HCEC 1CT (cell line): Measurements from ENCODE around the gene PTGDS.
"Not testable (repeated sequence)": the region's sequence is repeated elsewhere in the genome, so short reads cannot be mapped to it uniquely, and the experiment has no call there.

Experiments used
- DNase-seq: peaks from one replicate; pipeline ENCODE4 v3.0.0-alpha.2; 2017

PTGDS gene

GRCh38 chr9:136992819-136993369, 15.6 kb downstream of the PTGDS start:
- no peak for DNase-seq

DNA sequence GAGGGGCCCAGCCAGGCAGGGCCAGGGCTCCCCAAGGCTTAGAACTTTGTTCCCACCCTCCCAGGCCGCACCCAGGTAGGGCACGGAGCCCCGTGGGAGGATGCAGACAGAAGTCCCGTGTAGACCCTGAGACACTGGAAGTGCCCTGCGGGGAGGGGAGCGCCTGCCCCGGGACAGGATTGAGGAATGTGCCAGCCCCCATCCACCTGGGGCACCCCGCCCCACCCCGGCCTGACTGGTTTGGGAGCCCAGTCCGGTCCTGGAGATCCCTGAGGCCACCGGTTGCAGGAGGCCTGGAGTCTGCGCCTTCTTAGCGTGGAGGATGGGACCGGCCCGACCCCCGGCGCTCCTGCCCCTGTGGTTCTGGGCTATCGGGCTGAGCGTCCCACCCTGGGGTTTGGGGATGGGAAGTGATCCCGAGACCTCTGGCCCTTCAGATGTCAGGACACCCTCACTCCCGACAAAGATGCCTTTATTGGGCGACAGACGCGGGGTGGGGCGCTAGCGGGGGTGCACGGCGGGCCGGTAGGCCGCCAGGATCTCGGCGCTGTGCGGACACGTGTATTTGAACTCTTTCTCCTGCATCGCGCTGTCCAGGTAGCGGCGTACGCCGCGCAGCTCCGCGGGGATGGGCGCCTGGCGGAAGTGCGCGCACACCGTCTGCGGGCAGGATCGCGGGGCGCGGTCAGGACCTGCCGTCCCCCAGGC, 17.0 kb downstream of the PTGDS start:
- DNase-seq, result no peak

- DNase-seq, result no peak
These were observed 17.6 kb downstream of the PTGDS start for GRCh38 chr9:136994888-136995230.

- no peak for DNase-seq
These were observed 18.1 kb downstream of the PTGDS start for GRCh38 chr9:136995362-136995761.

DNA sequence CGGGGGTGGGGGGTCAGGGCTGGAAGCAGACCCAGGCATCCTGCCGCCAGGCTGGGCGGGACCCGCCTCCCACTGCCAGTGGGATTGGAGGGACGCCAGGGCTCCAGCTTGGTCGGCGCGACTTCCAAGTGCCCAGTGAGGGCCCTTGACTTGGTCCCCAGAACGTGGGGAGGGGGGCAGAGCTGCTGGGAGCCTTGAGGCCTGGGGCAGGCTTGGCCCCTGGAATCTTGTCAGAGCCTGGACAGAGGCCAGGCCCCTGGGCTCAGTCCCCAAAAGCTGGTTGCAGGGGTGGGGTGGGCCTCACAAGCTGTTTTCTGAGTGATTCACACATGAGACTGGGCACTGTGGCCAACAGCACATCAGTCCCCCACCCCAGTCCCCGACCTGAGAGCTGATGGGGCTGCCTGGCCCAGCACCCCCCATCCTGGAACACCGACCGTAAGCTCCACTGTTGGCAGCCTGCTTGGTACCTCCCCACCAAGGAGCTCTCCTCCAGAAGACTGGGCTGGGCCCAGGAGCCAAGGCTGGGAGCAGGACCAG, 18.5 kb downstream of the PTGDS start:
- no peak for DNase-seq

DNA sequence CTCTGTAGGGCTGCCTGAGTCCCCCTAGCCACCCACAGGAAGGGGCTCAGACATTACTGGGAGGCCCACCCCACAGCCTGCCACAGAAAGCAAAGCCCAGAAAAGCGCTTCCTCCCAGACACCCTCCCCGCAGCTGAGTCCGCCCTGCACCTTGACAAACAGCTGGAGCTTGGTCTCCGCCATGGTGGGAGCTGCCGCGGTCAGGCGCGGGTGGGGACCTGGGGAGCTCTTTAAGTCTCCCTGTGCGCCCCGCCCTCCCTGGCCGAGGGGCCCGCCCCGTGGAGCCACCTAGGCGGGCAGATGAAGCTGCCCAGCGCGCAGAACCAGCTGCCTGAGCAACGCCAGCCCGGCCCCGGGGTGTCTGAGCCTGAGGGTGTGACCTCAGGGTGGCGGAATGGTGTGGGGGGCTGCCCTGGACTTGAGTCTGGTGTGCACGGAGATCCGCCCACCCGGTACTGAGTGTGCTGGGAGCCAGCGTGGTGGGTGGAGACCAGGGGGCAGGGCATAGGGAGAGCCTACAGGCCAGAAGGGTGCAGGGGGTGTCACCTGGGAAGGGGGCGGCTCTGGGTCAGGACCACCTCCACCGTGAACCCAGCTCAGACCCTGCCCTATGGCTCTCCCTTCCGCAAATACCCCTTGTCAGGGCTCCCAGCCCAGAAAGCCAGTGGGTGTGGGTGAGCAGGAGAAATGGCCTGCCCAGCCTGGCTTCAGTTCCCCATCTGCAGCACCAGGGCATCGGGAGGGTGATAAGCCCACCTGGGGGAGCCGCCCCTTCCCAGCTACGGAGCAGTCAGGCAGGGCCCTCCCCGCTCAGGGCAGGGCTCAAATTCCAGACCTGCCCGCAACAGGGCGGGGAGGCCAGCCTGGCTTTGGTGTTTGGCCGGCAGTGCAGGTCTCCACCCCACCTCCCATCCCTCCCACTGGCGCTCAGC, 19.3 kb downstream of the PTGDS start, which contains the start of gene CLIC3:
Gene CLIC3, minus strand, starts transcription at position 208 of the 932 bp plus-strand sequence. Its CDS starts 25 bp downstream, at position 183.
- no peak for DNase-seq

DNA sequence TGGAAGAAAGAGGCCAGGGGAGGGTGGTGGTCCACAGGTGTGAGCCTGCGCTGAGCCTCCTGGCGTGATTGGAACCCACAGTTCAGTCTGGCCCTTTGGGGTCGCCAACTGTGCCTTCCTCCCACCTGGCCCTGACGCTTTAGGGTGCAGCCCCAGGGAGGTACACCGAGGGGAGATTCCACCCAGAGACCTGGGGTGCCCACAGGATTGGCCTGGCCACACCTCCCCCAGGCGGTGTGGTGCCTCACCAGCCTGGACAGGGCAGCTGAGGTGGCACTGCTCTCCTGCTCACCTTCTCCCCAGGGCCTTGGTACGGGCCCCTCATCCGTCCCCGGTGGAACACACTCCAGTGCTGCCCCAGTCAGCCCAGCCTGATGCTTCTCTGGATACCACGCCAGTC, 20.1 kb downstream of the PTGDS start:
- DNase-seq, result no peak

DNA sequence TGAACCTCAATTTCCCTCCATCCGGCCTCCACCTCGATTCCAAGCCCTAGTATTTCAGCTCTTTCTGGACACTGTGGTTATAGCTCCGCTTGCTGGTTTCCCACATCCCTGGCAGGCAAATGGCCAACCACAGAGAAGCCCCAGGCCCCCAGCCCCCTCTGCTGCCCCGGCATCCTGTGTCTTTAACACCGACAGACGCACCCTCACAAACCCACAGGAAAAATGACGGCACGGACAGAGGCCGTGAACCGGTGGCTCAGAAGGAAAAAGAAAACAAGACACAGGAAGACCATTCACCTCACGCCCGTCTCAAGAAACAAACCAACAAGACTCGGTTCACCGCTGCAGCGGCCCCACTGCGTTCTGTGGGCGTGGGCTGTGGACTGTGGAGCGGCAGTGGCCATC, 20.5 kb downstream of the PTGDS start:
- no peak for DNase-seq

- DNase-seq, result peak; percentile 61
These were observed 23.1 kb downstream of the PTGDS start for GRCh38 chr9:137000177-137000930.

GRCh38 chr9:137001857-137002645, 24.7 kb downstream of the PTGDS start:
- no peak for DNase-seq

DNA sequence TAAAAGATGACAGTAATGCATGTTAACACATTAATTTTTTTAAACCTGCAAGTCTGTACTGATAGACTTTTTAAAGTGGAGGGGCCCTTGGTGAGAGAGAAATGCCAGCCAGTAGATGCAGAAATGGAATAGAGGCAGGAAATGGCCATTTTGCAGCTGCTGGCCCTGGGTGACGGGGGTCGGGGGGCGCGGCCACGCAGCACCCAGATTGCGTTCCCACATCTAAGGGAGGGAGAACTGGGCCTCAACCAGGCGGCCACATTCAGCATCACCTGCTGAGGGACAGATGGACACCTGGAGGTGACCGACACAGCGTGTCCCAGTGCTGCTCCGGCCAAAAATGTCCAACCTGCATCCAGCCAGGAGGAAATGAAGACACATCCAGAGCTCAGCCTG, 25.3 kb downstream of the PTGDS start:
- no peak for DNase-seq

DNA sequence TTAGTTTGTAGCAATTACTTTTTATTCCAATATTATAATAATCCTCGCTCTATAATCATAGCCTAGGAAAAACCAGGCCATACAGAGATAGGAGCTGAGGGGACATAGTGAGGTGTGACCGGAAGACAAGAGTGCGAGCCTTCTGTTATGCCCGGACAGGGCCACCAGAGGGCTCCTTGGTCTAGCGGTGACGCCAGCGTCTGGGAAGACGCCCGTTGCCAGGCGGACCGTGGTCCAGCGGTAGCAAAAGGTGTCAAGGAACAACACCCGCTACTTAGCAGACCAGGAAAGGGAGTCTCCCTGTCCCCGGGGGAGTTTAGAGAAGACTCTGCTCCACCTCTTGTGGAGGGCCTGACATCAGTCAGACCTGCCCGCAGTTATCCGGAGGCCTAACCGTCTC, 27.0 kb downstream of the PTGDS start:
- DNase-seq, result not testable (repeated sequence)

GRCh38 chr9:137006116-137007003, 29.1 kb downstream of the PTGDS start:
- no peak for DNase-seq

DNA sequence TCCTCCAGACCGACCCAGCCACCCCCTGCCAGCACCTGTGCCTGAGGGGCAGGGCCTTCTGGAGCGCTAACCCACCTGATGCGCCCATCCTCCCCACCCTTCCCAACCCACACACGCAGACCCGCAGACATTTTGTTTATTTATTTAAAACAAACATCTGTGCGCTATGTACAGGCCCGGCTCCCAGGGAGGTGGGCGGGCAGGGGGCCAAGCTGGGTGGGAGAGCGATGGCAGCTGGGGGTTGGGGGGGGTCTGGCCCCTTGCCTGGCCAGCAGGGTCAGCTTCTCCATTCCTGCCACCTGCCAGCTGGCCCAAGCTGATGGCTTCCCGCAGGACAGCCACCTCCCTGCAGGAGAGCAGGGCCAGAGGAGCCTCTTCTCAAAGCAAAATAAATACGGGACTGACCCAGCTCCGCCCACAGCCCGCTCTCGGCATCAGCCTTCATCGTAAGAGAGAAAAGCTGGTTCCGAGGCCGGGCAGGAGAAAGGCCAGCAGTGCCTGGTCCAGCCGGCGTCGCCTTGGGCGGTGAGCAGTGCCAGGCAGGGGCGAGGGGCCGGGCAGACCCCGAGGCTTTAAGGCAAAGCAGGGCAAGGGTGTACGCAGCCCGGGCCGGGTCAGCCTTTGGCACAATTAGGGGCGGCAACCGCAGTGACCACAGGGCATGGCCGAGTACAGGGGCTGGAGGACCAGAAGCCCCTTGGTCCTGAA, 30.0 kb downstream of the PTGDS start:
- no peak for DNase-seq

- DNase-seq, result no peak
These were observed 30.5 kb downstream of the PTGDS start for GRCh38 chr9:137007816-137008270.

DNA sequence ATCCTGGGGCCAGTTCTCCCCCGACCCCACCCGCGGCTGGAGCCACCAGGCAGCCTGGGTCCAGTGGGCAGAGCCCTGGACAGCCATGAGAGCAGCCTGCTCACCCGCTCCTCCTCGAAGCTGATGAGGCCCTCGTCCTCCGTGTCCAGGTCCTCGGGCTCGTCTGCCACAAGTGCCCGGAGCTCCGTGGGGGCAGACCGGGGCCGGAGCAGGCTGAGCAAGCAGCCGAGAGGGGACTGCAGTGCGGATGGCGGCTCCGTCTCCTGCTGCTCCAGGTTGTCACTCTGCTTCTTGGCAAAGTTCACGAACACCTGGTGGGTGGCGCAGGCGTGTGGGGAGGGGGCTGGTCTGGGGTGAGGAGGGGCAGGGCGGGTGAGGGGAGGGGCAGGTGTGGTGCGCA, 31.0 kb downstream of the PTGDS start:
- no peak for DNase-seq

DNA sequence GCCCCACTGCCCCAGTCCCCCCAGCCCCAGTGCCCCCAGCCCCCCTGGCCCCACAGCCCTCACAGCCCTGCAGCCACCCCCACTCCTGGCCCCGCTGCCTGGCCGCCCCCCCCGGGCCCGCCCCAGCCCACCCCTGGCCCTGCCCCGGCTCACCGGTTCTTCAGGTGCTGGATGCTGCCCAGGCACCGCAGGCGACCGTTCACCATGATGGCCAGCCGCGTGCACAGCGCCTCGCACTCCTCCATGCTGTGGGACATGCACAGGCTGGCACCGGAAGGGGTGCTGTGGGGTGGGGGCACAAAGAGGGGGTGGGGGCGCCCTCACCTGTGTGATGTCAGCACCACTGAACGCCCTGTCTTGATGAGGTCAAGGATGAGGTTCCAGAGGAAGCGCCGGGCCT, 31.9 kb downstream of the PTGDS start:
- DNase-seq, result no peak

GRCh38 chr9:137009938-137010732, 32.8 kb downstream of the PTGDS start:
- no peak for DNase-seq

- no peak for DNase-seq
These were observed 33.9 kb downstream of the PTGDS start for GRCh38 chr9:137011156-137011555.
